Measurements from ENCODE around the gene NKD1.
"Not testable (repeated sequence)": the region's sequence is repeated elsewhere in the genome, so short reads cannot be mapped to it uniquely, and the experiment has no call there.

The NKD1 gene

DNA sequence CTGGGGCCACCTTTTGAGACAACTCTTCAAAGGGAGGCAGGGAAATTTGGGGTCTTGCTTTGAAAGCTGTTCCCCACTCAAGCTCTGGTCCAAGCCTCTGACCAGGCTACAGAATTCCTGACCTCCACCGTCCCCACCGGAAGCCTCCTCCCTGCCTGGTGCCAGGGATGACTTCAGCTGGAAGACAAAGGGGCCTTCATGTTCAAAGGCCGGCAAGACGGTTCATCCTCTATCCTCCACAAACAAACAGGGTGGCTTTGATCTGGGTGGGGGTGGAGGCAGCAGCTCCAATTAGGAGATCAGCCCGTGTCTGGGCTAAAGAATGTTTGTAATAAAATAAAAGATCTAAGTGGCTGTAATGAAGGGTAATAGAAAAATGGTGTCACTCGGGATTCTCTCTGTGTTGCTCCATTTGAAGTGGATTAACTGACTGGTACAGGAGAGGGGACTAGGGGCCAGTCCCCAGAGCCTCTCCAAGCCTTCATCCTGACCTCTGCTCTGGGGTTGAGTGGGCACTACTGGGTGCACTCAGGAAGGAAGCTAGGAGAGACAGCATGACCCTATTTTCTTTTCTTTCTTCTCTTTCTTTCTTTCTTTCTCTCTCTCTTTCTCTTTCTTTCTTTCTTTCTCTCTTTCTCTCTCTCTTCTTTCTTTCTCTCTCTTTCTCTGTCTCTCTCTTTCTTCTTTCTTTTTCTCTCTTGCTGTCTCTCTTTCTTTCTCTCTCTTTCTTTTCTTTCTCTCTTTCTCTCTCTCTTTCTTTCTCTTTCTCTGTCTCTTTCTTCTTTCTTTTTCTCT lies 27.5 kb upstream of the NKD1 start:
- no peak for DNase-seq

DNA sequence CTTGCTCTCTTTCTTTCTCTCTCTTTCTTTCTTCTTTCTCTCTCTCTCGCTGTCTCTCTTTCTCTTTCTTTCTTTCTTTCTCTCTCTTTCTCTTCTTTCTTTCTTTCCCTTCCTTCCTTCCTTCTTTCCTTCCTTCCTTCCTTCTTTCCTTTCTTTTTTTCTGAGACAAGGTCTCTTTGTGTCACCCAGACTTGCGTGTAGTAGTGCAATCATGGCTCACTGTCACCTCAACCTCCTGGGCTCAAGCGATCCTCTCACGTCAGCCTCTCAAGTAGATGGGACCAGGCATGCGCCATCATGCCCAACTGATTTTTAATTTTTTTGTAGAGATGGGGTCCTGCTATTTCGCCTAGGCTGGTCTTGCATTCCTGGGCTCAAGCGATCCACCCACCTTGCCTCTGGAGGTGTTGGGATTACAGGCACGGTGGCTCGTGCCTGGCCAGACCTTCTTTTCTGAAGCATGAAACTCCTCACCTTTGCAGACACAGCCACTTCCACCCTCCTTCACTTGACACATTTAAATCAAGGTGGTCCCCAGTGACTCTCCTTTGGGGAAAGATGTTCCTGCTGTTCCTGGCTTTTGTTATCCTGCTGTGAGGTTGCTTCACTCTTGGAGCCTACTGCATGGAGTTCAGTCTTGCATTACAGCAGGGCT lies 26.8 kb upstream of the NKD1 start:
- no peak for DNase-seq

- DNase-seq, result no peak
Measured at GRCh38 chr16:50522324-50522723, 25.9 kb upstream of the NKD1 start.

DNA sequence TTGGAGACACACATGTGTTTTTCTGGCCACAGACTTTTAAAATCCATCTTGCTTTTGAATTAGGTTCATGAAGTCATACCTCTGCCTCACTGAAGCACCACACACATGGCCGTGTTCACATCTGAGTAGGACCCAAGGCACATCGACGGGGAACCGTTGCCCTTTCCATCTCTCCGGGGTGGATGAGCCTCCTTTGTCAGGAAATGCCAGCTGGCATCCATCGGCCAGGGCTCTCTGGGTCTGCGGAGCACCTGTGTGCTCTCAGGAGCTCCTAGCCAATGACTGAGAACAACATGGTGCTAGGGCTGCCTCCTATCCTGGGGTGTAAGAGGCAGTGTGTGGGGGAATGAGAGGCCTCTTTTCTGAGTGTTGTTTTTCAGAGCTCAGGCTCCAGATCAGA lies 24.5 kb upstream of the NKD1 start:
- DNase-seq, result no peak

- no peak for DNase-seq
Measured at GRCh38 chr16:50525262-50525661, 22.9 kb upstream of the NKD1 start.

DNA sequence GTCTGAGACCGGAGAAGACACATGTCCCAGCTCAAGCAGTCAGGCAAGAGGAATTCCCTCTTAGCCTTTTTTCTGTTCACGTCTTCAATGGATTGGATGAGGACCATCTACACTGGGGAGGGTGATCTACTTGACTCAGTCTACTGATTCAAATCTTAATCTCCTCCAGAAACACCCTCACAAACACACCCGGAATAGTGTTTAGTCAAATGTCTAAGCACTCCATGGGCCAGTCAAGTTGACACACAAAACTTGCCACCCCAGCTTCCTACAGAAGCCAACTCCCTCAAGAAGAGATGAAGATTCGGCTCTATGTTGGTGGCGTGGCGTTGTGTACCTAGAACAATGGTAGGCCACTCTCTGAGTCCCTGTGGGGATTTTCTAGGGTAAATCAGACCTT lies 22.5 kb upstream of the NKD1 start:
- DNase-seq, result no peak

GRCh38 chr16:50526249-50526648 lies 21.9 kb upstream of the NKD1 start:
- DNase-seq, result no peak

GRCh38 chr16:50526796-50527195 lies 21.4 kb upstream of the NKD1 start:
- no peak for DNase-seq

GRCh38 chr16:50528820-50529219 lies 19.4 kb upstream of the NKD1 start:
- no peak for DNase-seq

DNA sequence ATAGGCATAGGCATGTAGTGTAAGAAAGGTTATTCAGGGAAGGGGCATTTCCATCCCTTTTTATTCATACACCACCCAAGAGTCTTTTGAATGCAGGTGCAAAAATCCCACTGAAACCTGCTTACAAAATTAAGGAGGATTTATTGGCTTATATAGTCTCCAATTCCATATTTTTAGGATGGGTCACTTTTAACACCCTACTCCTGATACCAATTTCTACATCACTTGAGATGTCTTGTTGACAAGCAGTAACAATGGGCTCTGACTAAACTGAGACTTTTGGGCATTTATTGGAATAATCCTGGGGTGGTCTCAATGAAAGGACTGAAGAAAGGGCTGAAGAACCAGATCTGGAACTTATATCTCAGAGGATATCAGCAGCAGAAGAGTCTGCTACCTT lies 18.9 kb upstream of the NKD1 start:
- no peak for DNase-seq

- DNase-seq, result no peak
Measured at GRCh38 chr16:50530277-50531236, 17.6 kb upstream of the NKD1 start.

- DNase-seq, result no peak
Measured at GRCh38 chr16:50531359-50531758, 16.8 kb upstream of the NKD1 start.

DNA sequence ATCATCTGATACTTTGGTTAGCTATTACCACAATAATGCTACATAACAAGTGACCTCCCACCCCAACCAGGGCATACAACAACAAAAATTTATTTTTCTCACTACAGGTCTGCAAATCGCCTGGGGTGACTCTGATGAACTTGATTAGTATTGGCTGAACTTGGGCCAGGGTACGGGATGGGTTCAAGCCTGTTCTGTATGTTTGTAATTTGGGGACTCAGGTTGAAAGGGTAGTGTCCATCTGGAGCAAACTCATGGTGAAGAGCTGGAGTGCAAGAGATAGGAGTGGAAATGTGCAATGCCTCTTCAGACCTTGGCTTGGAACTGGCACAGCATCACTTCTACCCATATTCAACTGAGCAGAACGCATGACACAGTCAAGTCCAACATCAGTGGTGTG lies 16.3 kb upstream of the NKD1 start:
- no peak for DNase-seq

- DNase-seq, result no peak
Measured at GRCh38 chr16:50532576-50532975, 15.6 kb upstream of the NKD1 start.

DNA sequence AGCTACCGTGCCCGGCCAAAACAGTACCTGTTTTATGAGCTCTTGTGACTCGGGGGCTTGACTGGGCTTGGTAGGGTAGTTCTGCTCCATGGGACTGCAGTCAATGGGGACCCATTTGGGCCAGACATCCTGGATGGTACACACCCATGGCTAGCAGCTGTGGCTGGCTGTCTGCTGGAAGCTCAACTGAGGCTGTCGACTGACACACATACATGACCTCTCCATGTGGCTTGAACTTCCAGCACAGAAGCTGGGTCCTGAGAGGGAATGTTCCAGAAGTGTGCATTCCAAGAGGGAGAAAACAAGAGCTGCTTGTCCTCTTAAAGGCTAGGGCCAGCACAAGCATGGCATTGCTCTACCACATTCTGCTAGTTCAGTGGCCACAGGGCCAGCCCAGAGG lies 14.9 kb upstream of the NKD1 start:
- no peak for DNase-seq

DNA sequence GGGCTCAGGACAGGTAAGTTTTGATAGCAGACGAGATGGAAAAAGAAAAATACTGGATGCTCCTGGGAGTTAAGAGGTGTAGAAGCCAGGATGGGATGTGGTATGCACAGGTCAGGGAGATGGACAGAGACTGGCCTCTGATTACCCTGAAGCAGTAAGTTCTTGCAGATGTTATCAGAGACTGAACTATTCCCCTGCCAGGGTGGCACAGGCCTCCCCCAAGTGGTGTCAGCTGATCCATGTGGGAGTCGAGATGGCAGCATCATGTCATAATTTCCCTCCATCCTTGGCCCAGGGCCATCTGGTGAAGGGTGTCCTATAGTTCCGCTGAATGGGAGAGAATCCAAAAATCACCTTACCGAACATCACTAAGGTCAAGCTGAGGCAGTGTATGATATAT lies 14.1 kb upstream of the NKD1 start:
- DNase-seq, result no peak

GRCh38 chr16:50534556-50534955 lies 13.6 kb upstream of the NKD1 start:
- no peak for DNase-seq

DNA sequence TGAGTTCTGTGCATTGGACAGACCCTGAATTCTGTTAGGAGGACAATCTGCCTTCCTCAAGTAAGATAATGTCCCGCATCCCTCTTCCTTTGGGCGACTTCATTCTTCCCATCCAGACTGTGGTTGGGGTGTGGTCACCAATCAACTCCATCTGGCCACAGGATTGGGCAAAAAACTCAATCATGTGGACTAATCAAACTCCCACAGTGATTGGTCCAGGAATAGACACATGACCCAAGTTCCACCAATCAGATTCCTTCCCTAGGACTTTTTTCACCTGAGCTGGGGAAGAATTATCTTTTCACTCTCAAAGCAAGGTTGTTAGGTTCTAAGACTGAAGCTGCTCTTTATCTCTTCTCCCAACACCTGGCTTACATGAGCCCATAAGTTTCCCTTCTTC lies 13.2 kb upstream of the NKD1 start:
- no peak for DNase-seq

DNA sequence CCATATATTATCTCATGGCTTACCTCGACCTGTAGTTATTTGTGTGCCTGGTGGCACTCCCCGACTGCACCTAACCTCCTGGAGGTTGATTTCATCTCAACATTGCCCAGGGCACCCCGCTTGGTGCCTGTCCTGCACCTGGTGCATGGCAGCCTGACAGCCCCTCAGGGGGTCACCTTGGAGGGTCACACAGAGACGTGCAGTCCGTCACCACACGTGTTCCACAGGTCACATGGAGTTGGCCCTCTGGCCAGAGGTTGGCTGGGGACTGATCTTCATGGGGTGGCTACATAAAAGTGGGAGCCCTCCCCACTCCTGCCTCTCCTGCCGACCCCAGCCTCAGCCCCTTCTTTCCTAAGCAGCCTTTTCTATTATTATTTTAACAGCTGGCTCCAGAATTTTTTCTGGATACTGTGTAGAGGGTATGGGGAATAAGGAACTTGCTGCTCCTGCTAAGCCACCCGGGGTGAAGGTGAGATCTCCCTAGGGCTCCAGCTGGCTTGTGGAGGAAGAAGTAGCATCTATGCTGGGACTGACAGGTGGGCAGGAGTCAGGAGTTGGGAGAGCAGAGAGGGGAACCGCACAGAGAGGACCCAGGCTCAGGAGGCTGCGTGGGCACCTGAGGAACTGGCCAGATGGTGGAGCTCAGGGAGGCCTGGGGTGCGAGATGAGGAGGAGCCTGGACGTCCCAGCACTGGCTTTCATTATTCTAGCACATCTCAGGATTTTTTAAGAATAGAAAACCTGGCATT lies 12.5 kb upstream of the NKD1 start:
- no peak for DNase-seq

- DNase-seq, result not testable (repeated sequence)
Measured at GRCh38 chr16:50536258-50536645, 11.9 kb upstream of the NKD1 start.

DNA sequence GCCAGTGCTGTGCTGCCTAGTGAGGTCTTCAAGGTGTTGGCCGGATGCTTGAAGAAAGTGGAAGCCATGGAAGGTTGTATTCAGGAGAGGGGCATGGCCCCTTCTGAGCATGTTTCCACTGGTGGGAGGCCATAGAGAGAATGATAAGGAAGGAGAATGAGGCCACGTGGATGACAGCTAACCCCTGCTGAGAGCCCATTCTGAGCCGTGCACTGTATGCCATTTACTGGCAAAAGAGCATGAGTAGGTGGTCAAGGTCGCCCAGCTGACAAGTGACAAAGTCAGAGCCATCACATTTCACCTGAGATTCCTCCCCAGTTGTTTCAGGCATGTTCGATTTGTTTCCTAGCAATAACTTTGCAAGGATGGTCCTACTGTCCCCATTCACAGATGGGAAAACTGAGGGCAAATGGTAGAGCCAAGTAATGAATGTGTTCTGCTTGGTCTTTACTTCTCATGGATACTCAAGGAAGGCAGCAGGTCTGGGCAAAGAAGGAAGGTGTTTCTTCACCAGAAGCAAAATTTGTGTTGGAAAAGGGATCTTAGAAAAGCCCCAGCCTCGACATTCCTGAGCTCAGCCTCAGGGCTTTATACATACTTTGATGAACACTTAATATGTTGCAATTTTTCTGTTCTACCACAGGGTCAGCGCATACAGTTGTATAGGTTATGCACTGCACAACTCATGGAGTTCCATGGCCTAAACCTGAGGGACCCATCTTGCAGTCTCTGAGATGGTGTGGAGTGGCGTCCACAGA lies 10.5 kb upstream of the NKD1 start:
- DNase-seq, result no peak
